Measurements from ENCODE around the gene PSPC1.

- TF ChIP-seq CTCF (IDR thresholded peaks at IDR 0.05): peak in 3 of 4 experiments; percentile 32 to 66 (median 55)
- no peak for TF ChIP-seq POLR2A (IDR thresholded peaks at IDR 0.05)
Observed at GRCh38 chr13:19818223-19818842, 35.6 kb upstream of the PSPC1 start.

Measured in prostate gland (tissue), 2 donors.